Left lung (tissue), 10 donors: ENCODE data around the gene DNM2. TPM values are rescaled to one million over a fixed set of nuclear protein-coding genes. Genes with fewer than 3 reads are reported as not detected.

ENCODE experiments used
- ATAC-seq: fragments of 200-7000 bp; cut with Tn5 transposase; one replicate; pipeline ENCODE4 v1.9.1; 2020; ENCODE audit warnings: moderate library complexity
- DNase-seq, 4 donors: peaks; one replicate each; pipeline ENCODE4 v3.0.0-alpha.2; 2013 to 2020
- H3K27ac ChIP-seq, 2 donors: fragments of 200-600 bp; sonication (generic) in 1 of 2; one replicate each; pipeline versions ENCODE4 v1.5.0 to v1.8.0; 2020 to 2021
- H3K27me3 ChIP-seq, 2 donors: fragments of 200-600 bp; sonication (generic) in 1 of 2; one replicate each; pipeline versions ENCODE4 v1.5.0 to v1.8.0; 2020 to 2021
- H3K36me3 ChIP-seq, 2 donors: fragments of 200-600 bp; sonication (generic) in 1 of 2; one replicate each; pipeline versions ENCODE4 v1.5.0 to v1.8.0; 2020 to 2021
- H3K4me1 ChIP-seq, 2 donors: fragments of 200-600 bp; one replicate each; pipeline ENCODE4 v1.8.0; 2021
- H3K4me3 ChIP-seq, 2 donors: fragments of 200-600 bp; sonication (generic) in 1 of 2; one replicate each; pipeline versions ENCODE4 v1.5.0 to v1.8.0; 2020 to 2021; ENCODE audit warnings: mild to moderate bottlenecking in 1 of 2
- H3K9me3 ChIP-seq, 2 donors: fragments of 200-600 bp; sonication (generic) in 1 of 2; one replicate each; pipeline versions ENCODE4 v1.5.0 to v1.8.0; 2020 to 2021
- intact Hi-C, 2 donors: fragments of 100-400 bp; cut with DNase I; formaldehyde crosslinking; loops; one replicate each; pipeline versions ENCODE4 v1.11.2 to v1.14.2; 2022
- polyA plus RNA-seq, 6 donors: library from polyadenylated mRNA; unstranded; fragments of 120-200 nt; gene quantifications; one replicate each; pipeline ENCODE4 v1.2.1, GENCODE V29; 2013; ENCODE audit not compliant: insufficient read length in 6 of 6
- total RNA-seq, 2 donors: library from RNA; stranded (reverse); fragmentation: NEBNext Ultra II Directional; extraction: Animal tissue kit (Norgen Biotek cat#: 25700); gene quantifications; one replicate each; pipeline ENCODE4 v1.2.1, GENCODE V29; 2021
- TF ChIP-seq, protein P1 (sequence below), 2 donors: fragments of 200-600 bp; sonication (generic) in 1 of 2; IDR thresholded peaks; one replicate each; pipeline versions ENCODE4 v1.5.0 to v1.8.0; 2021; ENCODE audit warnings: antibody characterized with exemption in 2 of 2
- donor health status: DM: no; HTN: yes; CAD: no.
- donor health status: DM: no; HTN: no; CAD: no.

DNM2 gene
- total and polyA plus RNA-seq, 8 donors, result 88.4 to 268 (median 101) TPM

- H3K4me3 ChIP-seq, result peak within 1 kb of the TSS; percentile 49 to 63
- H3K9me3 ChIP-seq, result no peaks in the 10 kb centered on the region
- intact Hi-C loops, result no loop called here
- H3K36me3 ChIP-seq, result peaks cover 0 to 6% of the 10 kb centered on the region in 2 donors
- TF ChIP-seq, protein P1, sequence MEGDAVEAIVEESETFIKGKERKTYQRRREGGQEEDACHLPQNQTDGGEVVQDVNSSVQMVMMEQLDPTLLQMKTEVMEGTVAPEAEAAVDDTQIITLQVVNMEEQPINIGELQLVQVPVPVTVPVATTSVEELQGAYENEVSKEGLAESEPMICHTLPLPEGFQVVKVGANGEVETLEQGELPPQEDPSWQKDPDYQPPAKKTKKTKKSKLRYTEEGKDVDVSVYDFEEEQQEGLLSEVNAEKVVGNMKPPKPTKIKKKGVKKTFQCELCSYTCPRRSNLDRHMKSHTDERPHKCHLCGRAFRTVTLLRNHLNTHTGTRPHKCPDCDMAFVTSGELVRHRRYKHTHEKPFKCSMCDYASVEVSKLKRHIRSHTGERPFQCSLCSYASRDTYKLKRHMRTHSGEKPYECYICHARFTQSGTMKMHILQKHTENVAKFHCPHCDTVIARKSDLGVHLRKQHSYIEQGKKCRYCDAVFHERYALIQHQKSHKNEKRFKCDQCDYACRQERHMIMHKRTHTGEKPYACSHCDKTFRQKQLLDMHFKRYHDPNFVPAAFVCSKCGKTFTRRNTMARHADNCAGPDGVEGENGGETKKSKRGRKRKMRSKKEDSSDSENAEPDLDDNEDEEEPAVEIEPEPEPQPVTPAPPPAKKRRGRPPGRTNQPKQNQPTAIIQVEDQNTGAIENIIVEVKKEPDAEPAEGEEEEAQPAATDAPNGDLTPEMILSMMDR (IDR thresholded peaks at IDR 0.05), result peak; percentile 42 to 91
- peak; percentile 98 to 100 (median 100) for DNase-seq
- peaks cover 0 to 4% of the 10 kb centered on the region in 2 donors for H3K27me3 ChIP-seq
- peaks cover 0 to 35% of the 10 kb centered on the region in 2 donors for H3K4me1 ChIP-seq
- peak; percentile 95 for ATAC-seq
- H3K27ac ChIP-seq, result peak within 1 kb of the TSS; percentile 65 to 74
Observed at GRCh38 chr19:10870955-10871603, 153.2 kb downstream of the DNM2 start, which contains the start of gene CARM1. Gene CARM1 (plus strand): TSS chr19:10871553. CDS start chr19:10871703, 150 bp downstream.

DNA sequence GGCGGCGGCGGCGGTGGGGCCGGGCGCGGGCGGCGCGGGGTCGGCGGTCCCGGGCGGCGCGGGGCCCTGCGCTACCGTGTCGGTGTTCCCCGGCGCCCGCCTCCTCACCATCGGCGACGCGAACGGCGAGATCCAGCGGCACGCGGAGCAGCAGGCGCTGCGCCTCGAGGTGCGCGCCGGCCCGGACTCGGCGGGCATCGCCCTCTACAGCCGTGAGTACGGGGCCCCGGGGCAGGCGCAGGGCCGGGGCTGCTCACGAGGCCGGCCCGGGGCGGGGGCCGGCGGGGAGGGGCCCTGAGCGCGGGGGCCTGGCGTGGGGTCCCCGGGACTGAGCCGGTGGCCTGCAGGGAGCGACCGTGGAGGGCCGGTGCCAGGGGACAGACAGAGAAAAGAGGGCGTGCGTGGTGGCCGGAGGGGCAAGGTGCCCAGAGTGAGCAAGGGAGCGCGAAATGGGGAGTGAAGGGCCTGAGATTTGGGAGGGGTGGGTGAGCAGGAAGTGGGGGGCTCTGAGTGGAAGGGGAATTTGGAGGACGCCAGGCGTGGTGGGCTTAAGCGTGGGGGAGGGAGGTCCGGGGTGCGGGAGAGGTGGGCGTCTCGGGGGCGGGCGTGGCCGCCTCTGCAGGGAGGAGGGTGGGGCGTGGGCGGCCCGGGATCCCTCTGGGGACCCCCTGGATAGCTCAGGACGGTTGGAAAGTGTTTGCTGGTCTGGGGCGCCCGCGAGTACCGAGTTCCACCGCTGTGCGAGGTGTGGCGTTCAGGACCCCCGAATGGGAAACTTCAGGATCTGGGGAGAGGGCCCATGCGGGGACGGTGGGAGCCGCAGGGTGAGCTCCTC, 154.0 kb downstream of the DNM2 start:
- ATAC-seq, result no peak
- TF ChIP-seq, protein P1 (IDR thresholded peaks at IDR 0.05), result no peak
- DNase-seq, result peak in 3 of 4 donors; percentile 33 to 91 (median 55)

GRCh38 chr19:10872546-10873107, 154.7 kb downstream of the DNM2 start:
- intact Hi-C loops, result no loop called here
- Histone ChIP-seq H3K4me1 (peaks cover 7 to 51% of the 10 kb centered on the region in 2 donors), H3K9me3 (no peaks in the 10 kb centered on the region), H3K4me3 (peak overlapping the region; percentile 49 to 63), H3K27ac (peak overlapping the region; percentile 65 to 66), H3K27me3 (peaks cover 0 to 4% of the 10 kb centered on the region in 2 donors), H3K36me3 (peaks cover 0 to 6% of the 10 kb centered on the region in 2 donors)
- ATAC-seq (no peak), DNase-seq (no peak)
- TF ChIP-seq, protein P1 (IDR thresholded peaks at IDR 0.05), result no peak

More for the DNA sequence above, 154.0 kb downstream of the DNM2 start:
- Histone ChIP-seq H3K9me3 (no peaks in the 10 kb centered on the region), H3K36me3 (peaks cover 0 to 6% of the 10 kb centered on the region in 2 donors), H3K4me3 (peak overlapping the region; percentile 49 to 63), H3K27me3 (peaks cover 0 to 4% of the 10 kb centered on the region in 2 donors), H3K4me1 (peaks cover 6 to 44% of the 10 kb centered on the region in 2 donors), H3K27ac (peak overlapping the region; percentile 65 to 66)
- intact Hi-C loops, result no loop called here

GRCh38 chr19:10874024-10874423, 156.1 kb downstream of the DNM2 start:
- H3K4me1 ChIP-seq, result peaks cover 9 to 61% of the 10 kb centered on the region in 2 donors
- H3K9me3 ChIP-seq, result no peaks in the 10 kb centered on the region
- DNase-seq (no peak), ATAC-seq (no peak)
- H3K4me3 ChIP-seq, result no peak overlapping the region
- peaks cover 0 to 5% of the 10 kb centered on the region in 2 donors for H3K36me3 ChIP-seq
- H3K27me3 ChIP-seq, result peaks cover 0 to 4% of the 10 kb centered on the region in 2 donors
- no peak overlapping the region for H3K27ac ChIP-seq
- intact Hi-C loops, result no loop called here
- TF ChIP-seq, protein P1 (IDR thresholded peaks at IDR 0.05), result no peak
